ENCODE results near the gene AIG1.

Gene AIG1

DNA sequence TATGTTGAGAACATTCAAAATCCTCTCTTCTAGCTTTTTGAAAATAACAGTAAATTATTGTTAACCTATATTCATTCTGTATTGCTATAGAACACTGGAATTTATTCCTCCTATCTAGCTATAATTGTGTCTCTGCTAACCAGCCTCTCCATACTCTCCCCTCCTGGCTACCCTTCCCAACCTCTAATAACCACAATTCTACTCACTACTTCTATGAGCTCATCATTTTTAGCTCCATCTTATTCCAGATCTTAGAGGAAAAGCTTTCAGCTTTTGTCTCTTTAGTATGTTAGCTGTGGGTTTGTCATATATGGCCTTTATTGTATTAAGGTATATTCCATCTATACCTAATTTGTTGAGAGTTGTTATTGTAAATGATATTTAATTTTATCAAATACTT is 108.8 kb downstream of the AIG1 start:
- no peak for DNase-seq

DNA sequence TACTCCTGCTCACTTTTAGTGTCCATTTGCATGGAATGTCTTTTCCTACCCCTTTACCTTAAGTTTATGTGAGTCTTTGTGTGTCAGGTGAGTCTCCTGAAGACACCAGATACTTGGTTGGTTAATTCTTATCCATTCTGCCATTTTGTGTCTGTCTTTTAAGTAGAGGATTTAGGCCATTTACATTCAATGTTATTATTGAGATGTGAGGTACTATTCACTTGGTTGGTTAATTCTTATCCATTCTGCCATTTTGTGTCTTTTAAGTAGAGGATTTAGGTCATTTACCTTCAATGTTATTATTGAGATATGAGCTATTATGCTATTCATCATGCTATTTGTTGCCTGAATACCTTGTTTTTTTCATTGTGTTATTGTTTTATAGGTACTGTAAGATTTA is 113.8 kb downstream of the AIG1 start:
- no peak for DNase-seq

DNA sequence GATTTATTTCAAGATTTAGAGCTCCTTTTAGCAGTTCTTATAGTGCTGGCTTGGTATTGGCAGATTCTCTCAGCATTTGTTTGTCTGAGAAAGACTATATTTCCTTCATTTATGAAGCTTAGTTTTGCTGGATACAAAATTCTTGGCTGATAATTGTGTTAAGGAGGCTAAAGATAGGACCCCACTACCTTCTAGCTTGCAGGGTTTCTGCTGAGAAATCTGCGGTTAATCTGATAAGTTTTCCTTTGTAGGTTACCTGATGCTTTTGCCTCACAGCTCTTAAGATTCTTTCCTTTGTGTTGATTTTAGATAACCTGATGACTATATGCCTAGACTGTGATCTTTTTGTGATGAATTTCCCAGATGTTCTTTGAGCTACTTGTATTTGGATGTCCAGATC is 114.3 kb downstream of the AIG1 start:
- no peak for DNase-seq

DNA sequence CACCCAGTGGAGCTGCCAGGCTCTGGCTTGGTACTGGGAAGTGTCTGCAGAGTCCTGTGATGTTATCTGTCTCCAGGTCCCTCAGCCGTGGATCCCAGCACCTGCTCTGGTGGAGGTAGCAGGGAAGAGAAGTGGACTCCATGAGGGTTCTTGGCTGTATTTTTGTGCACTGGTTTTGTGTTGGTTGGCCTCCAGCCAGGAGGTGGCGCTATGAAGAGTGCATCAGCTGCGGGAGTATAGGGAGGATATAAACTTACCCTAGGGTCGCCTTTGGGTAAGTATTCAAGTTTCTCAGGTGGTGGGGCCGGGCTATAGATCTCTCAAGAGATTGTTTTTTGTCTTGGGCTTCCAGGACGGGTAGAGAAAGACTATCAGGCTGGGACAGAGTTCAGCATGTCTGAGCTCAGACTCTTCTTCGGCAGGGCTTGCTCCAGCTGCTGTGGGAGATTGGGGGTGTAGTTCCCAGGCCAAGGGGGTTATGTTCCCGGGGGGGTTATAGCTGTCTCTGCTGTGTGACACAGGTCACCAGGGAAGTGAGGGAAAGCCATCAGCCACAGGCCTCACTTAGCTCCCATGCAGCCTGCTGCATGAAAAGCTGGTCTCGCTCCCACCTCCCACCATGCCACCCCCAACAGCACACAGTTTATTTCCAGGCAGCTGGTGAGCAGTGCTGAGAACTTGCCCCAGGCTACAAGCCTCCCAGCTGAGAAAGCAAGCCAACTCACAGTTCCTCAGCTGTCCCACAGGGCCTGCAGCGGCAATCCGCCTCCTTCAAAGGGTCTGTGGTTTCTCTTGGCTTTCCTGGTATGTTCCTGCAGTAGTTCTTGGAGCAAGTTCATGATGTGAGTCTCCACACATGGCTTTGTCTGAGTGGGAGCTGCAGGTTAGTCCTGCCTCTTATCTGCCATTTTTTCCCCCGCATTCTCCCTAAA is 115.7 kb downstream of the AIG1 start:
- no peak for DNase-seq

GRCh38 chr6:143177706-143178105 is 117.0 kb downstream of the AIG1 start:
- DNase-seq: no peak

- DNase-seq: no peak
Observed at GRCh38 chr6:143179096-143179495, 118.4 kb downstream of the AIG1 start.

GRCh38 chr6:143179901-143180612 is 119.4 kb downstream of the AIG1 start:
- no peak for DNase-seq

DNA sequence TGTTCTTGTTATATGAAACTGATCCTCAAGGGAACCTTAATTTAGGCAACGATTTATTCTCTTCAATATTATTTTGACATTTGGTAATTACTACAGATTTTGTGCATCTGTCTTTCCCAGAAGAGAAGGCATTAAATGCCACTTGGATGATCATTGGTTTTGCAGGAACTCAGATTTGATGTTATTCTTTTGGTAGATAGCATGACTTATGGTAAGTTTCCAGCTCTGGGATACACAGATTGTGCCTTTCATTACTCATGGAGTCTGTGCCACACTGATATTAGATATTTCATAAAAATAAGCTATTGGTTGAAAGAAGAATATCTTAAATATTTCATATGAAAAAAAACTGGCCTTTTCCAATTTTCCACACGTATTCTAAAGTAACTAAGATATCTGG is 120.1 kb downstream of the AIG1 start:
- DNase-seq: peak; percentile 78

- peak; percentile 7 for DNase-seq
Observed at GRCh38 chr6:143183666-143184065, 123.0 kb downstream of the AIG1 start.

- DNase-seq: no peak
Observed at GRCh38 chr6:143185288-143185687, 124.6 kb downstream of the AIG1 start.

GRCh38 chr6:143187238-143187923 is 126.7 kb downstream of the AIG1 start:
- peak; percentile 66 for DNase-seq

GRCh38 chr6:143188292-143188691 is 127.6 kb downstream of the AIG1 start:
- DNase-seq: no peak

- DNase-seq: no peak
Observed at GRCh38 chr6:143191361-143191760, 130.7 kb downstream of the AIG1 start.

- no peak for DNase-seq
Observed at GRCh38 chr6:143192766-143193165, 132.1 kb downstream of the AIG1 start.

GRCh38 chr6:143193571-143194094 is 132.9 kb downstream of the AIG1 start:
- no peak for DNase-seq

GRCh38 chr6:143194095-143194589 is 133.5 kb downstream of the AIG1 start:
- no peak for DNase-seq

GRCh38 chr6:143195349-143195845 is 134.7 kb downstream of the AIG1 start:
- DNase-seq: no peak

GRCh38 chr6:143196525-143197225 is 136.0 kb downstream of the AIG1 start:
- DNase-seq: no peak

DNA sequence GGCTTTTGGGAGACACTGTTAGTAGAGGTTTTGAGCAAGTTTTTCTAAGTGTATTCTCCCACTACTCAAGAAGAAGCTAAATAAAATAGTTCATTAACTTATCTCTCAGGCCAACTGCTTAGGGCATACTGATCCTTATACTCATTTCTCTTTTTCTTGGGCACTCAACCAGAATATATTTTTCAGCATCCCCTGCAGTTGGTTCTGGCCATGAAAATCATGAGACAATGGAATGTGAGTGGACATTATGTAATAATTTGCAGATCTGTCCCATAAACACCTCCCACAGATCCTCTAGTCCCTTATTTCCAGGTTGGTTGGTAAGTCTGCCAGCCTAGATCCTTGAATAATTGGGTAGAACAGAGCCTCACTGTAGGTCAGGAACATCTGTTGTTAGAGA is 136.7 kb downstream of the AIG1 start:
- DNase-seq: no peak

DNA sequence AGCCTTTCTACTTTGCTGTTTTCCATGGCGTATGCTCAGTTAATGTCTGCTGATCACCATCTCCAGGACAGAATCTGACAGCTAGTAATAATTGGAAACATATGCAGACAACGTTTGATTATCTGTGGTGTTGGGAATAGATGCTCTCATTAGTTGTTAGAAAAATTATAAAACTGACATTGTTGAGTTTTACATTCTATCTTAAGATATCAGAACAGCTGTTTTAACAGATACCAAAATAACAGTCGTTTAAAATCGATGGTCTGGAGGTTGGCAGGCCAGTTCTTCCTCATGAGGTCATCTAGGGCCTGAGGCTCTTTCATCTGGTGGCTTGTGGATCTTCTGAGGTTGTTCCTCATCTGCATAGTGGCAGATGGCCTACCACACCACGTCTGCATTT is 137.6 kb downstream of the AIG1 start:
- DNase-seq: no peak

DNA sequence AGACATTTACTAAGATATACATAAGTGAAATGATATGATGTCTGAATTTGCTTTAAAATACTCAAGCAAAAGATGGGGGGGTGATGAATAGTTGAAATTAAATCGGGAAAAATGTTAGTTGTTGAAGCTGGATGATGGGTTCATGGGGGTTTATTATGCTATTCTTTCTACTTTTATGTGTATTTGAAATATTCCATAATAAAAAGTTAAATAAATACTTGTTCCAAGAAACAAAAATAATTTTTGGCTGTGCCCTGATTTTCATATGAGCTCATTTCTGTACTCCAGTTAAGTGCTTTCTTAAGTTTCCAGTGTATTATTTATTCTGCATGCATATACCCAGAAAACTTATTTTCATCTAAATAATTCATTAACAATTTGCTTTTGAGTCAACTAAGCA is 138.6 kb downstream of the AIG1 start:
- no peak for DNase-seq

- no peak for DNase-seq
Observed at GRCh38 chr6:143200167-143200770, 139.6 kb downstream of the AIG1 start.
